ENCODE data around the gene INTS6. TPM values are rescaled to one million over a fixed set of nuclear protein-coding genes. Genes with fewer than 3 reads are reported as not detected.

INTS6 gene
- polyA plus RNA-seq, 3 donors from 2014 or later = 16.3 to 35.9 (median 21.4) TPM

- H3K27ac Mint-ChIP-seq = peak overlapping the region; percentile 24 to 94 (median 84)
- no peaks in the 10 kb centered on the region for H3K9me3 Mint-ChIP-seq
- DNase-seq = no peak
- peaks cover 27 to 47% of the 10 kb centered on the region in 2 donors for H3K4me1 Mint-ChIP-seq
- H3K4me3 Mint-ChIP-seq = peak overlapping the region in 2 of 5 donors; percentile 5 to 19
- peaks cover 10 to 26% (median 13%) of the 10 kb centered on the region in 3 donors for H3K27me3 Mint-ChIP-seq (ENCODE audit: low read depth in 3 of 3)
- peaks cover 0 to 19% (median 0%) of the 10 kb centered on the region in 3 donors for H3K36me3 Mint-ChIP-seq
Measured at GRCh38 chr13:51449018-51449417, 3.8 kb downstream of the INTS6 start.

GRCh38 chr13:51444922-51445321 lies 7.9 kb downstream of the INTS6 start:
- Mint-ChIP-seq H3K4me1 (peaks cover 12 to 31% of the 10 kb centered on the region in 2 donors), H3K36me3 (peaks cover 0 to 14% (median 0%) of the 10 kb centered on the region in 3 donors), H3K27ac (peak overlapping the region in 1 of 6 donors; percentile 49), H3K4me3 (no peak overlapping the region), H3K27me3 (ENCODE audit: low read depth in 3 of 3) (peaks cover 0 to 2% (median 0%) of the 10 kb centered on the region in 3 donors), H3K9me3 (no peaks in the 10 kb centered on the region)
- peak in 2 of 3 donors; percentile 12 to 23 for DNase-seq

DNA sequence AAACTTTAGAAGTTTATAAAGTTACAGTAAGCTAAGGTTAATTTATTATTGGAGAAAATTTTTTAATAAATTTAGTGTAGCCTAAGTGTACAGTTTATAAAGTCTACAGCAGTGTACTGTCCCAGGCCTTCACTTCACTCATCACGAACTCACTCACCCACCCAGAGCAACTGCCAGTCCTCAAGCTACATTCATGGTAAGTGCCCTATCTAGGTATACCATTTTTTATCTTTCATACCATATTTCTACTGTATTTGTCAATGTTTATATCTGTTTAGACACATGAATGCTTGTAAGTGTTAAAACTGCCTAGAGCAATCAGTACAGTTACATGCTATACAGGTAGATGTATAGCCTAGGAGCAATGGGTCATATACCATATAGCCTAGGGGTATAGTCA lies 12.5 kb downstream of the INTS6 start:
- Mint-ChIP-seq H3K4me3 (no peak overlapping the region), H3K36me3 (no peaks in the 10 kb centered on the region), H3K27ac (peak overlapping the region in 2 of 6 donors; percentile 6 to 16)

GRCh38 chr13:51437550-51438127 lies 15.2 kb downstream of the INTS6 start:
- H3K9me3 Mint-ChIP-seq = no peaks in the 10 kb centered on the region
- peaks cover 9 to 15% of the 10 kb centered on the region in 2 donors for H3K4me1 Mint-ChIP-seq
- DNase-seq = no peak
- no peak overlapping the region for H3K4me3 Mint-ChIP-seq
- H3K36me3 Mint-ChIP-seq = no peaks in the 10 kb centered on the region
- peak overlapping the region in 4 of 6 donors; percentile 19 to 40 (median 27) for H3K27ac Mint-ChIP-seq
- H3K27me3 Mint-ChIP-seq (ENCODE audit: low read depth in 3 of 3) = peaks cover 0 to 3% (median 0%) of the 10 kb centered on the region in 3 donors

More for the DNA sequence above, 12.5 kb downstream of the INTS6 start:
- peaks cover 8 to 20% of the 10 kb centered on the region in 2 donors for H3K4me1 Mint-ChIP-seq
- no peaks in the 10 kb centered on the region for H3K9me3 Mint-ChIP-seq
- peaks cover 0 to 3% (median 0%) of the 10 kb centered on the region in 3 donors for H3K27me3 Mint-ChIP-seq (ENCODE audit: low read depth in 3 of 3)
- no peak for DNase-seq

GRCh38 chr13:51435002-51435578 lies 17.7 kb downstream of the INTS6 start:
- H3K4me1 Mint-ChIP-seq = peaks cover 8 to 21% of the 10 kb centered on the region in 2 donors
- H3K9me3 Mint-ChIP-seq = no peaks in the 10 kb centered on the region
- H3K4me3 Mint-ChIP-seq = no peak overlapping the region
- peaks cover 0 to 1% (median 0%) of the 10 kb centered on the region in 3 donors for H3K27me3 Mint-ChIP-seq (ENCODE audit: low read depth in 3 of 3)
- peak; percentile 27 to 41 (median 31) for DNase-seq
- peaks cover 0 to 4% (median 0%) of the 10 kb centered on the region in 3 donors for H3K36me3 Mint-ChIP-seq
- no peak overlapping the region for H3K27ac Mint-ChIP-seq

DNA sequence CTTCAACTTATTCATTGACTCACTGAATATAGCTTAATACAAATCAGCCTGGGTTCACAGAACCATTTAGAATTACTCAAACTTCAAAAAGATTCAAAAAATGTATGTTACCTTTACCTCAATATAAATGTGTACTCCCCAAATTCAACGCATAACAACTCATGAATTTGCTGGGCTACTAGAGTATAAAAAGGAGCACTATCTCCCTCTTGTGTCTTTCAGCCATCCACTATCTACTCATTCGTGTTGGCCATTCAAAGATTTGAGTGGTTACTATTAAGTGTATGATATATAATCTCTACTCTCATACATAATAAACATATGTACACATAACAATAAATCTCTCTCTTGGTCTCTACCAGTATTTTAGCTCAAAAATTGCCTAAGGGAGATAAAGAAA lies 20.3 kb downstream of the INTS6 start:
- no peaks in the 10 kb centered on the region for H3K27me3 Mint-ChIP-seq (ENCODE audit: low read depth in 3 of 3)
- H3K9me3 Mint-ChIP-seq = no peaks in the 10 kb centered on the region
- no peak for DNase-seq
- no peak overlapping the region for H3K4me3 Mint-ChIP-seq
- H3K36me3 Mint-ChIP-seq = peaks cover 3 to 21% (median 11%) of the 10 kb centered on the region in 3 donors
- H3K4me1 Mint-ChIP-seq = peaks cover 15 to 28% of the 10 kb centered on the region in 2 donors
- H3K27ac Mint-ChIP-seq = peak overlapping the region in 2 of 6 donors; percentile 6 to 17

DNA sequence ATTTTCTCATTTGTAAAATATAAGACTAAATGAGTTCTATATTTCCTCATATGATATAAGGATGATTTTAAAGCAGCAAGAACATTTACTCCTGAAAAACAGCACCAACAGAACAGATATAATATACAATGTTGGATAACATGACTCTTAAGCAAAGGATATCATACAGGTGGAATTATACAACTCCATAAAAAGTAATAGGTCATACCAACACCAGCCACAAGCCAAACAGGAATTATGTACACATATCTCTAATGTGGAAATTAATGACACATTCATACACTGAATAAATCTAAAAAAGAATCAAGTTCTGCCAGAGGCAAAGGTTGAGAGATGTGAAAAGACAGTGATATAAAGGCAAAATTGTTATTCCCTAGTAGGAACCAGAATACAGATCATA lies 25.9 kb downstream of the INTS6 start:
- no peak overlapping the region for H3K27ac Mint-ChIP-seq
- peaks cover 49 to 84% of the 10 kb centered on the region in 2 donors for H3K4me1 Mint-ChIP-seq
- peaks cover 3 to 21% (median 11%) of the 10 kb centered on the region in 3 donors for H3K36me3 Mint-ChIP-seq

GRCh38 chr13:51425410-51426042 lies 27.3 kb downstream of the INTS6 start:
- Mint-ChIP-seq H3K4me3 (no peak overlapping the region), H3K36me3 (peaks cover 3 to 21% (median 11%) of the 10 kb centered on the region in 3 donors), H3K9me3 (no peaks in the 10 kb centered on the region)

More for the DNA sequence above, 25.9 kb downstream of the INTS6 start:
- no peak for DNase-seq
- no peaks in the 10 kb centered on the region for H3K9me3 Mint-ChIP-seq
- H3K4me3 Mint-ChIP-seq = no peak overlapping the region
- H3K27me3 Mint-ChIP-seq (ENCODE audit: low read depth in 3 of 3) = no peaks in the 10 kb centered on the region

DNA sequence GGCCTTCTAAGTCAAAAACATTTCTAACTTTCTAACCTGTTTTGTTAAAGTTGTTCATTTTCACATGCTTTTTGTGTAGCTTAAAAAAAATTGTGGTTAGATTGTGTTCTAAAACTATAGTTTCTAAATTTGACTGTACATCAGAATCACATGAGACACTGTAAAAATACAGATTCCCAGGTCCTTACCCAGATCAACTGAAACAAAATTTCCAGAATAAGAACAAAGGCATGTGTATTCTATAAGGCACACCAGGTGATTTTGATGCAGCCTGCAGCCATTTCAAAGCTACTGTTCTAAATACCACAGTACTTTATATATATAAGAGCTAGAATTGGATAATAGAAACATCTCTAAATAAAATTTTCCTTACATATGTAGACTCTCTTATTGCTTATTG lies 29.1 kb downstream of the INTS6 start:
- H3K4me1 Mint-ChIP-seq = peaks cover 68 to 97% of the 10 kb centered on the region in 2 donors
- DNase-seq = no peak
- no peak overlapping the region for H3K27ac Mint-ChIP-seq
- H3K9me3 Mint-ChIP-seq = no peaks in the 10 kb centered on the region
- no peaks in the 10 kb centered on the region for H3K27me3 Mint-ChIP-seq (ENCODE audit: low read depth in 3 of 3)
- H3K4me3 Mint-ChIP-seq = no peak overlapping the region
- H3K36me3 Mint-ChIP-seq = peaks cover 3 to 17% (median 13%) of the 10 kb centered on the region in 3 donors

More at GRCh38 chr13:51425410-51426042, 27.3 kb downstream of the INTS6 start:
- H3K27ac Mint-ChIP-seq = no peak overlapping the region
- no peaks in the 10 kb centered on the region for H3K27me3 Mint-ChIP-seq (ENCODE audit: low read depth in 3 of 3)
- H3K4me1 Mint-ChIP-seq = peaks cover 61 to 92% of the 10 kb centered on the region in 2 donors
- no peak for DNase-seq

- Mint-ChIP-seq H3K27me3 (ENCODE audit: low read depth in 3 of 3) (no peaks in the 10 kb centered on the region), H3K9me3 (no peaks in the 10 kb centered on the region), H3K36me3 (peaks cover 3 to 10% (median 8%) of the 10 kb centered on the region in 3 donors), H3K27ac (peak overlapping the region in 5 of 6 donors; percentile 2 to 81 (median 18)), H3K4me1 (peaks cover 67 to 95% of the 10 kb centered on the region in 2 donors), H3K4me3 (peak overlapping the region in 2 of 5 donors; percentile 23 to 36)
- no peak for DNase-seq
Measured at GRCh38 chr13:51422484-51422883, 30.4 kb downstream of the INTS6 start.

DNA sequence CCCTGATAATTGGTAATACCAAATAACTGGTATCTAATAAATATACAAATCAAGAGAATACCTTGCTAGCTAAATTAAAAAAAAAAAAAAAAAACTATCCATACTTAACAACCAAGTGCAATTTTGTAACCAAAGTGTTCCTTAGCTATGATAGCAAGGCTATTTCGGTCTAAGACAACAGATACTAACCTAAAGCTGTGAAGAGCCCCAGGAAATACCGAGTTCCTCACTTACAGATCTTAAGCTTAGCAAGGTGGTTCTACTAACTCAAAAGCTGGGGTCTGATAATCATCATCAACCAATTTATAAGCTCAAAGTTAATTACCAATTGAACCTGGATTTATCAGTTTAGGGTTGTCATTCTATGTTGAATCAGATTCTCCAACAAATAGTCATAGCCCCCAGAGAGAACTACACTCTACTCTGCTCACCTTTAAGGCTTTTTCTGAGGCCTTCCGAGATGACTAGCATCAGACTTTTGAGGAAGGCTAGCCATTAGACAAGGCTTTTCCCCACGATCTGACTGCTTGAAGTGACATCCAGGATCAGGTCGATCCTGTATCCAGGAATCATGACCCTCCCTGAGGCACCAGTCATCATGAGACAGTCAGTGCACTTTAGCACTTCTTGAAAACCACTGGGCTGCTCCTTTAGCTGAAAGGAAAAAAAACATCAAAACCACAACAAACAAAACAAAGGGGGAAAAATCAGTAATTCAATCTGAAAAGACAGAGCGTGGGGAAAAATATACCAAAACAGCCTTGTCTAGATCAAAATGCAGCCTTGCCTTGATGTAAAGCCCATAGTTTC lies 31.9 kb downstream of the INTS6 start:
- Mint-ChIP-seq H3K27ac (peak overlapping the region; percentile 57 to 89 (median 80)), H3K36me3 (peaks cover 17 to 20% (median 19%) of the 10 kb centered on the region in 3 donors), H3K9me3 (no peaks in the 10 kb centered on the region), H3K27me3 (ENCODE audit: low read depth in 3 of 3) (no peaks in the 10 kb centered on the region), H3K4me3 (peak overlapping the region; percentile 62 to 74 (median 66)), H3K4me1 (peaks cover 57 to 94% of the 10 kb centered on the region in 2 donors)
- peak in 1 of 3 donors; percentile 3 for DNase-seq

DNA sequence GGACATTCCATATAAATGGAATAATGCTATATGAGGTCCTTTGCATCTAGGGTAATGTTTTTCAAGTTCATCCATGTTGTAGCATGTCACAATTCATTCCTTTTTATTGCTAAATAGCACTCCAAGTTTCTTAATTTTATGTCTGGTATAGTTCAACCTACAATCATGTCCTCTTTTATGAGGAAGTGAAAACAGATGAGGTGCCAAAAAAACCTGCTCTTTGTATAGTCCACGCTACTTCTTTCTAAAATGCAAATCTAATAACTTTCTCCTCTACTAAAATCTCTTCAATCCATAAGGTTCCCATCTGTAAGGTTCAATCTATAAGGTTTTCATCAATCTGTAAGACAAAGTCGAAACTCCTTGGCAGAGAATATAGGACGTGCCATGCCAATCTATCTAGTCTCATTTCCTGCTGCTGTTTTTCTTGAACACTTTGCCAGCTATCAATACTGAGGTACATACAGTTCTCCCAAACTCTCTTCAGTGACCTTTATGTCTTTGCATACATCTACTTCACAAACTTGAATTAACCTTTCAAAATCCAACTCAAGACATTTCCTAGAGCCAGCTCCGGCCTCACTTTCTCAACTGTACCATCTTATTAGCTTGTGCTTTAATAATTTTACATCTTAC lies 33.7 kb downstream of the INTS6 start:
- no peak for DNase-seq
- H3K27ac Mint-ChIP-seq = peak overlapping the region; percentile 1 to 74 (median 22)
- no peaks in the 10 kb centered on the region for H3K27me3 Mint-ChIP-seq (ENCODE audit: low read depth in 3 of 3)
- H3K4me1 Mint-ChIP-seq = peaks cover 58 to 94% of the 10 kb centered on the region in 2 donors
- peak overlapping the region in 1 of 5 donors; percentile 44 for H3K4me3 Mint-ChIP-seq
- peaks cover 23 to 29% (median 28%) of the 10 kb centered on the region in 3 donors for H3K36me3 Mint-ChIP-seq
- peaks cover 0 to 1% (median 0%) of the 10 kb centered on the region in 6 donors for H3K9me3 Mint-ChIP-seq

DNA sequence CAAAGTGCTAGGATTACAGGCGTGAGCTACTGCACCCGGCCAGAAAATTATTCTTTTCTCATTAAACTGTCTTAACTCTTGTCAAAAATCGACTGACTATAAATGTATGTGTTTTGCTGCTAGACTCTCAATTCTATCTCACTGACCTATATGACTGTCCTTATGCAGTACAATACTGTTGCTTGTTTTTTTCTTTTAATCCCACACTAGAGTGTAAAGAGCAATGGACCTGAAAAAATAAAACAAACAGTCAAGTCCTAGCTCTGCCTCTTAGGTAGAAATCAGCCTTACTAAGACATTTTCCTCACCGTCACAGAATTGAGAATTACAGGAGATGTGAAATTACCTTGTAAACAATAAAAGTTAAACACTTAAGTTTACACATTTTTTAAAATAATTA lies 35.1 kb downstream of the INTS6 start:
- Mint-ChIP-seq H3K36me3 (peaks cover 23 to 29% (median 29%) of the 10 kb centered on the region in 3 donors), H3K4me3 (no peak overlapping the region), H3K4me1 (peaks cover 59 to 94% of the 10 kb centered on the region in 2 donors), H3K27ac (peak overlapping the region in 2 of 6 donors; percentile 0 to 49), H3K9me3 (peaks cover 0 to 1% (median 0%) of the 10 kb centered on the region in 6 donors), H3K27me3 (ENCODE audit: low read depth in 3 of 3) (no peaks in the 10 kb centered on the region)
- no peak for DNase-seq
